Measurements from ENCODE around the gene GIPC1. TPM values are rescaled to one million over a fixed set of nuclear protein-coding genes. Genes with fewer than 3 reads are reported as not detected.

Gene GIPC1
- total and polyA plus RNA-seq, 9 of the 15 experiments (the other 6 are each of a cell fraction or from before 2014, with no cell fraction given): 0.49 to 54.7 (median 24.8) TPM

- ChIA-PET POLR2A (interaction anchor here (0.7 to 1.1 kb wide), 5 partner anchors 16 to 75 kb away, joined by 3 to 6 read pairs (median 4); no protein-coding TSS in a partner anchor), CTCF (ENCODE audit: low intra/inter-chr PET ratio) (interaction anchor here (1.2 to 2.3 kb wide), 3 partner anchors 331 to 601 kb away, joined by 3 to 7 read pairs (median 6); partner anchors contain the start of gene ASF1B)
- no peaks in the 10 kb centered on the region for H3K9me1 ChIP-seq (ENCODE audit: control insufficient read depth, insufficient read depth, low read length)
- in situ Hi-C loops (cut with MboI) (loop anchor here (10.0 kb wide), 1 partner anchor 606 kb away; the partner anchor contains the start of gene NANOS3), intact Hi-C loops (cut with micrococcal nuclease) (loop anchor here (10.0 kb wide), 2 partner anchors 116 to 286 kb away; no protein-coding TSS in a partner anchor)
- no TSS peak for BruUV-seq (replicated peaks)
- H3K4me1 ChIP-seq (replicated peaks in 1 of 2; ENCODE audit: control insufficient read depth in 2 of 2, insufficient read depth in 2 of 2, low read length in 2 of 2): peaks cover 9 to 44% of the 10 kb centered on the region in 2 experiments
- no peaks in the 10 kb centered on the region for H3K9me3 ChIP-seq (replicated peaks; ENCODE audit: control insufficient read depth, insufficient read depth, low read depth, low read length)
- ATAC-seq (no peak), FAIRE-seq (no peak), DNase-seq (ENCODE audit: extremely low read depth in 1 of 4, low spot score in 3 of 4) (no peak)
- H3K27me3 ChIP-seq (ENCODE audit: control insufficient read depth in 2 of 2, insufficient read depth in 2 of 2, low read length in 2 of 2): no peaks in the 10 kb centered on the region
- H2AFZ ChIP-seq (ENCODE audit: low read depth, low read length): no peak overlapping the region
- 37% methylated on average over 4 of the region's 5 CpGs for WGBS (ENCODE audit: insufficient coverage, low coverage, missing lambda C conversion rate)
- H3K4me3 ChIP-seq: no peak overlapping the region
- no peak overlapping the region for H3K27ac ChIP-seq (ENCODE audit: extremely low read depth, low read depth, low read length)
- TF ChIP-seq, protein P1, sequence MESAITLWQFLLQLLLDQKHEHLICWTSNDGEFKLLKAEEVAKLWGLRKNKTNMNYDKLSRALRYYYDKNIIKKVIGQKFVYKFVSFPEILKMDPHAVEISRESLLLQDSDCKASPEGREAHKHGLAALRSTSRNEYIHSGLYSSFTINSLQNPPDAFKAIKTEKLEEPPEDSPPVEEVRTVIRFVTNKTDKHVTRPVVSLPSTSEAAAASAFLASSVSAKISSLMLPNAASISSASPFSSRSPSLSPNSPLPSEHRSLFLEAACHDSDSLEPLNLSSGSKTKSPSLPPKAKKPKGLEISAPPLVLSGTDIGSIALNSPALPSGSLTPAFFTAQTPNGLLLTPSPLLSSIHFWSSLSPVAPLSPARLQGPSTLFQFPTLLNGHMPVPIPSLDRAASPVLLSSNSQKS (CRISPR knock-in tag; IDR thresholded peaks at IDR 0.05): no peak
- TF ChIP-seq TOE1 (IDR thresholded peaks at IDR 0.05; ENCODE audit: borderline replicate concordance): no peak
- TF ChIP-seq TOE1 (CRISPR knock-in tag; IDR thresholded peaks at IDR 0.05; ENCODE audit: borderline replicate concordance, low read depth): no peak
- no peak for TF ChIP-seq SMARCE1 (IDR thresholded peaks at IDR 0.05)
- no peak for TF ChIP-seq PRMT5 (CRISPR knock-in tag; IDR thresholded peaks at IDR 0.05)
- TF ChIP-seq SOX6 (IDR thresholded peaks at IDR 0.05): no peak
- TF ChIP-seq ZNF3 (CRISPR knock-in tag; IDR thresholded peaks at IDR 0.05): no peak
- no peak for TF ChIP-seq CHD4 (IDR thresholded peaks at IDR 0.05; ENCODE audit: insufficient read depth, insufficient replicate concordance, low read depth, low read length, poor library complexity, severe bottlenecking)
- H3K9ac ChIP-seq (ENCODE audit: insufficient read depth in 1 of 2, low read depth in 2 of 2, low read length in 2 of 2): peak overlapping the region in 1 of 2 experiments; percentile 85; a peak in 2 of 4 replicates
- no peaks in the 10 kb centered on the region for H3K79me2 ChIP-seq (ENCODE audit: control insufficient read depth, insufficient read depth, low read length)
- H3K4me2 ChIP-seq (ENCODE audit: insufficient read depth, low read length): no peak overlapping the region
- peaks cover 19% of the 10 kb centered on the region; the same call in 2 of the 3 replicates for H3K36me3 ChIP-seq (ENCODE audit: control insufficient read depth, insufficient read depth, low read length)
- H4K20me1 ChIP-seq (replicated peaks; ENCODE audit: control insufficient read depth, insufficient read depth, low read length): no peaks in the 10 kb centered on the region
Observed at GRCh38 chr19:14480700-14481079, 15.2 kb downstream of the GIPC1 start.

All from K562 (cell line).